ENCODE data around the gene TRAF3. TPM values are rescaled to one million over a fixed set of nuclear protein-coding genes. Genes with fewer than 3 reads are reported as not detected.
"Not testable (repeated sequence)": the region's sequence is repeated elsewhere in the genome, so short reads cannot be mapped to it uniquely, and the experiment has no call there.

The TRAF3 gene
- total RNA-seq, 1 donor from 2014 or later = 11.3 TPM

DNA sequence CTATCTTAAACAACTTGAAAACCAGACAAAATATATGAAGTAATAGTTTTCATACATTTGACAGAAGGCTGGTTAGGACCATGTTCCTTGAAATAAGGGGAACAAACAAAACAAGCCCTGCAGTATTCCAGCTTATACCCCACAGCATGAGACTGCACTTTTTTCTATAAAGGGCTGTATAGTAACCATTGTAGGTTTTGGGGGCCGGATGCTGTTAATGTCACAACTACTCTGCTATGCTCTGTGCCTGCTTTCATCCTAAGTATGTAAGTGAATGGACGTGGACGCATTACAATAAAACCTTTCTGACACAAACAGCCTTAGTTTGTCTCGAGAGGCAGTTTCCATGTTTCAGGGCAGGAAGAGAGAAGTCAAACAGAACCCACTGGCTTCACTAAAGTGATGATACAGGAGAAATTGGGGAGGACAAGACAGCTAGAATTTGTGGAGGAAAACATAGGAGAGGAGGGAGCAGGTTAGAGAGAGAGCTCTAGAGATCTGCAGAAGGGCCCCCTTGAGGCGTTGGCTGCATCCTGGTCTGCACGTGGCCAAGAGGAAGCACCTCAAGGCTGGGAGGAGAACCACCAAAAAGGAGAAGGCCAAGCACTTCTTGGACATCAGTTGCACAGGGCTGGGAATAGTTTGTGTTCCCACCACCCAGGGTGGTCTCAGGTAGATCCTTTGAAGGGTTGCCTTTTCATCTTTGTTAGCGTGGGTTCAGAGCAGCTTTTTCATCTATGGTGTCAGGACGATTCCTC is 63.7 kb downstream of the TRAF3 start:
- no peak for DNase-seq (ENCODE audit: missing footprints)
- ATAC-seq = no peak
- intact Hi-C loops (cut with DNase I) = no loop called here

DNA sequence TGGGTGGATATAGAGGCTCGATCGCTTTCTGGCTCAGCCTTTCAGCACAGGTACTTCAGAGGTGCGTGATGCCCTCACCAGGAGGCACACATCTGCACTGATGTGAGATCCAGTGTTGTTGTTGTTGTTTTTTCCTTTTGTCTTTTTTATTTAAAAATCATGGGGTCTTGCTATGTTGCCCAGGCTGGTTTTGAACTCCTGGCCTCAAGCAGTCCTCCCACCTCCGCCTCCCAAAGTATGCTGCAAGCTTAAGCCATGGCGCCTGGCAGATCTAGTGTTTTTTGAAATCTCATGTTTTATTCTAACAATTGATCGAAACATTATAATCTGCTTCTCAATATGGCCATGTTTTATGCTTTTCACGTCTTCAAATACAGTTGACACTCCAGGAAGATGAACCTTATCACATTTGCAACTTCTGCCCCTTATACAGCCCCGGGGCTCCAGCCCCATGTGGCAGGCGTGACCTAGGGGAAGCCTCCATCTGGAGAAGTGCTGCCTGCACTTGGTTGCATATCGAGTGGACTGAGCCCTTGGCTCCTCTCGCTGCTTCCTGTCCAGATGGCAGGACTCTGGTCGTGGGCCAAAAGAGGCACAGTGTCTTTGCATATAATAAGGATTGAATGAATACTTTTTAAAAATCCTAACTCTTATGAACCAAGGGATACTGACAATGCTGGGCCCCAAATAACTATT is 71.7 kb downstream of the TRAF3 start:
- intact Hi-C loops (cut with DNase I) = no loop called here
- peak; percentile 79 for ATAC-seq
- DNase-seq (ENCODE audit: missing footprints) = no peak

GRCh38 chr14:102849526-102850379 is 72.5 kb downstream of the TRAF3 start:
- intact Hi-C loops (cut with DNase I) = no loop called here
- DNase-seq (ENCODE audit: missing footprints) (no peak), ATAC-seq (peak; percentile 5)

- ATAC-seq (no peak), DNase-seq (ENCODE audit: missing footprints) (no peak)
Measured at GRCh38 chr14:102853648-102854047, 76.4 kb downstream of the TRAF3 start.

DNA sequence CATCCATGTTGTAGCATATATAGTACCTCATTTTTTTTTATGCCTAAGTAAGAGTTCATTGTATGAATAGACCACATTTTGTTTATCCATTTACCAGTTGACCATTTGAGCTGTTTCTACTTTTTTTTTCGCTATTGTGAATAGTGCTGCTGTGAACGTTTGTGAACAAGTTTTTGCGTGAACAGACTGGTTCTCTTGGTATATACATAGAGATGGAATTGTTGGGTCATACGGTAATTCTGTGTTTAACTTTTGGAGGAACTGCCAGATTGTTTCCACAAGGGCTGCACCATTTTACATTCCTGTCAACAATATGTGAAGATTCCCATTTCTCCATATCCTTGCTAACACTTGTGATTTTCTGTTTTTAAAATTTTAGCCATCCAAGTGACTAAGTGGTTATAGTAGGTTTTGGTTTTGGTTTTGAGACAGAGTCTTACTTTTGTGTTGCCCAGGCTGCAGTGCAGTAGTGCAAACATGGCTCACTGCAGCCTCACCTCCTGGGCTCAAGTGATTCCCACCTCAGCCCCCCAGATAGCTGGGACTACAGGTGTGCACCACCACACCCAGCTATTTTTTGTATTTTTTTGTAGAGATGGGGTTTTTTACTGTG is 76.9 kb downstream of the TRAF3 start:
- DNase-seq (ENCODE audit: missing footprints) (no peak), ATAC-seq (no peak)
- intact Hi-C loops (cut with DNase I) = no loop called here

More at GRCh38 chr14:102853648-102854047, 76.4 kb downstream of the TRAF3 start:
- intact Hi-C loops (cut with DNase I) = no loop called here

DNA sequence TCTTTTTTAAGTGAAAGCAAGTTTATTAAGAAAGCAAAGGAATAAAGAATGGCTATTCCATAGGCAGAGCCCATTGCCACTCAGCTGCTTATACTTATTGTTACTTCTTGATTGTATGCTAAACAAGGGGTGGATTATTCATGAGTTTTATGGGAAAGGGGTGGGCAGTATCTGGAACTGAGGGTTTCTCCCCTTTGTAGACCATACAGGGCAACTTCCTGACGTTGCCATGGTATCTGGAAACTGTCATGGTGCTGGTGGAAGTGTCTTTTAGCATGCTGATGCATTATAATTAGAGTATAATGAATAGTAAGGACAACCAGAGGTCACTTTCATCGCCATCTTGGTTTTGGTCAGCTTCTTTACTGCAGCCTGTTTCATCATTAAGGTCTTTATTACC is 78.9 kb downstream of the TRAF3 start:
- intact Hi-C loops (cut with DNase I) = no loop called here
- no peak for DNase-seq (ENCODE audit: missing footprints)
- no peak for ATAC-seq

DNA sequence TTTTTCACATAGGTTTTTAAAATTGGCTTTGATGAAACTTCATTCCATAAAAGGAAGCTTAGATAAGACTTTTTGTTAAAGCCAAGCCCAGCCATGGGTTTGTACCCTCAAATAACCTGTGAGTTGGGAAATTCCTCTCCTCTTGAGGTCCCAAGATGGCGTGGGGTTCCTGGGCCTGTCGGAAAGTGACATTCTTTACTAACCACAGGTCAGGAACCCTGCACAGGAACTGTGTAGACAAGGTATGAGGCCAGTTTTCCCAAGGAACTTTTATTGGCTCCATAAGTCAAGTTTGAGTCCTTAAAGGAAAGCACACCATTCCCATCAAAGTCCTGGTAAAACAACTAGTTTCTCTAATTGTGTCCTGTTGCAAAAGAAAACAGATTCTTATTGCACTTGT is 80.2 kb downstream of the TRAF3 start:
- intact Hi-C loops (cut with DNase I) = no loop called here
- ATAC-seq (no peak), DNase-seq (ENCODE audit: missing footprints) (no peak)

DNA sequence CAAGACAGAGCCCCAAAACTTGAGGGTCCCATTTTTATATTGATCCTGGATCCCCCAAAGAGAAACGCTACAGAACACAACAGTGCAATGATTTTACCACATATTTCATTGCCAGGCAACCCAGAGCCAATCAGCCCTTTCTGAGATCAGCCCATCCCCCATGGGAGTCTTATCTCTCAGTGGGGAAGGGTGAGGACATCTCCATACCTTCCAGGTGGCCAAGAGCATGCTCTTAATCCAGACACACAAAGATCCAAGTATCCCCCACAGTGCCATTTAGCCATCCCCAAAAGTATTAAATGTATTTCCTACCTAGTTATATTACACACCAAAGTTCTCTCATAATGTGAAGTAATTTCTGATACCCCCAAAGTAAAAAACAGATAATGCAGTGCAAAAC is 82.7 kb downstream of the TRAF3 start:
- intact Hi-C loops (cut with DNase I) = no loop called here
- ATAC-seq (no peak), DNase-seq (ENCODE audit: missing footprints) (no peak)

- intact Hi-C loops (cut with DNase I) = no loop called here
- no peak for DNase-seq (ENCODE audit: missing footprints)
- ATAC-seq = no peak
Measured at GRCh38 chr14:102862154-102862773, 85.0 kb downstream of the TRAF3 start.

DNA sequence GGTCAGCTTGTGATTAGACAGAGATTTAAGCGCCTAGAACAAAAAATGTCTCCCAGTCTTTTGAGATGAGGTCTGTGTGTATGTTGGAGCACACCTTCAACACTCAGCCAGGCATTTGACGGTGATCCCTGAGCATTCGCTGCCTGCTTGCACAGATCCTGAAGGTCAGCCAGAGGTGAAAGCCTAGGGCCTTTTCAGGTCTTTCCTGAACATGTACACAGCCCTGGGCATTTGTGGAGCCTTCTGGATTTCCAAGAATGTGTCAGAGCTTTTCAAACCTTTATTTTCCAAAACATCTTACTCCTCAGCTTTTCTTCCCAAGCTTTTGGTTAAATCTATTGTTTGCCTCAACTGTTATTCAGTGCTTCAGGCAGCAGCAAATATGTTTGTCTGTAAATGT is 86.1 kb downstream of the TRAF3 start:
- ATAC-seq = no peak
- intact Hi-C loops (cut with DNase I) = no loop called here
- no peak for DNase-seq (ENCODE audit: missing footprints)

DNA sequence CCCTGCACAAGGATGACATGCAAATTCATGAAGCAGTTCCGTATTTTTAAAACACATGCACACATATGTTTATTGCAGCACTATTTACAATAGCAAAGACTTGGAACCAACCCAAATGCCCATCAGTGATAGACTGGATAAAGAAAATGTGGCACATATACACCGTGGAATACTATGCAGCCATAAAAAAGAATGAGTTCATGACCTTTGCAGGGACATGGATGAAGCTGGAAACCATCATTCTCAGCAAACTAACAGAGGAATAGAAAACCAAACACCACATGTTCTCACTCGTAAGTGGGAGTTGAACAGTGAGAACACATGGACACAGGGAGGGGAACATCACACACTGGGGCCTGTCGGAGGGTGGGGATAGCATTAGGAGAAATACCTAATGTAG is 88.7 kb downstream of the TRAF3 start:
- intact Hi-C loops (cut with DNase I); DNase-seq (ENCODE audit: missing footprints); ATAC-seq: not testable (repeated sequence)

DNA sequence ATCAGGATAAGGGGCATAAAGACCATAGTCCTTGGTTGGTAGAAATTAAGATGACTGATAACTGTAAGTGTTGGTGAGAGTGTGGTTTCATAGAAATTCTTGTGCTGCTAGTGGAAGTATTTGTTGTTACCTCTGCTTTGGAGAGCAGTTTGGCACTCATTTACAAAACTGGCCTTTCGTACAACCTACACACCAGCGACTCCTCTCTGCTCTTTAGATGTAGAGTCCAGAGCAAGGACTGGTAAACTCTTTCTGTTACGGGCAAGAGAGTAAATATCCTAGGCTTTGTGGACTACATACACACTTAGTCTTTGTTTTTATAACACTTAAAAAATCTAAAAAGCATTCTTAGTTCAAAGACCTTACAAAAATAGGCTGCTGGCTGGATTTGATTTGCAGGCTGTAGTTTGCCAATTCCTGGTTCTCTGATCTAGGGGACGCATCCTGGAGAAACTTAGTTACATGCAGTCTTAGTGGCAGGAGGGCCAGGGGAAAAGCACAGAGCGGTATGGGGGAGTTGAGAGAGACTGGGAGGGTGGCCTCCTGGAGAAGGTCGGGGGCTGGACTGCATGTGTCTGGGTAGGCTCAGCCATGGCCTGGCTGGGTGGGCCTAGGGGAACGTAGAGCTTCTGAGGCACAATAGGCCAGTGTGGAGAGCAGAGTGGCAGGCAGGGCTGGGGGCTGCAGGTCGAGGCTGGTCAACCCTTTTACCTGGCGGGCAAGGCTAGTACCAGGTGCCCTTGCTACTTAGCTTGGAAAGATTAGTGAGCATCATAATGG is 89.9 kb downstream of the TRAF3 start:
- no peak for DNase-seq (ENCODE audit: missing footprints)
- ATAC-seq = no peak
- intact Hi-C loops (cut with DNase I) = no loop called here

- ATAC-seq (no peak), DNase-seq (ENCODE audit: missing footprints) (no peak)
- intact Hi-C loops (cut with DNase I) = no loop called here
Measured at GRCh38 chr14:102867826-102868580, 90.8 kb downstream of the TRAF3 start.

DNA sequence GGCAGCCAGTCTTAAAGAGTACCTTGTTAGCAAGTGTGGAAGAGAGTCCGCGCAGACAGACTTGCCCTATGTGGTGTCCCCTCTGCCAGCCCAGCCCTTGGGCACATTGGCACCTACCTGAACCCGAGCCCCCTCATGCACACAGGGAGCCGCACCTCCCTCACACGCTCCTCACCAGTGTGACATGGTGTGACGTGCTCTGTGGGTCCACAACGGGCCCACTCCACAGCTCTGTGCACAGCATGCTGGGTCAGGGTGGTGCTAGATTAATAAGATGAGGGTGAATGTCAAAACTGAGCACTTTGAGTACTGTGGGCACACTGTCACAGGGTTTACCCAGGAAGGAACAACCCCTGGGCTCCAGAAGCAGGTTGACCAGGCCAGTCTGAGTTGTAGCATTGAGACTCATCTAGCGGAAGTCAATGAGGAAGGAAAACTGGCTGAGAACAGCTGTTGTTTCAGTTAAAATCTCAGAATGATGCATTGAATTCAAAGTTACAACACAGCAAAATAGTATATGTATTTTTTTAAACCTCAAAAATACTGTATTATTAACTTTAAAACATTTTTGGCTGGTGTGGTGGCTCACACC is 91.8 kb downstream of the TRAF3 start:
- intact Hi-C loops (cut with DNase I) = no loop called here

DNA sequence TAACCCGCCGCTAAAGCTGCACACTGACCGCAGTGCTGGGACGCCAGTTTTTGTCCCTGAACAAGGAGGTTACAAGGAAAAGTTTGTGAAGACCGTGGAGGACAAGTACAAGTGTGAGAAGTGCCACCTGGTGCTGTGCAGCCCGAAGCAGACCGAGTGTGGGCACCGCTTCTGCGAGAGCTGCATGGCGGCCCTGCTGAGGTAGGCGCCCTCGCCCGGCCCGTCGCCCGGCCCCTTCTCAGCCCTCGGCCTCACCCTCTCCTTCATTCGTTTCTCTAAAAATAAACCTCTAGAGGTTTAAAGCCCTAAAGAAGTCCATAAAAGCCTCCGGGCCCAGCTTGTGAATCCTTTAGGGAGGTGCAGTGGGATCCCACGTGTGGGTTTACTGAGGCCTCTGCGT is 93.0 kb downstream of the TRAF3 start:
- intact Hi-C loops (cut with DNase I) = no loop called here
- DNase-seq (ENCODE audit: missing footprints) (no peak), ATAC-seq (no peak)

More for the DNA sequence above, 91.8 kb downstream of the TRAF3 start:
- no peak for DNase-seq (ENCODE audit: missing footprints)
- peak; percentile 42 for ATAC-seq

- intact Hi-C loops (cut with DNase I) = no loop called here
- DNase-seq (ENCODE audit: missing footprints) (no peak), ATAC-seq (peak; percentile 73)
Measured at GRCh38 chr14:102870994-102871831, 94.0 kb downstream of the TRAF3 start.

Data from Right ventricle myocardium inferior (tissue), 1 donor.